ENCODE results near the gene CASKIN2. TPM values are rescaled to one million over a fixed set of nuclear protein-coding genes. Genes with fewer than 3 reads are reported as not detected.
A peak's percentile ranks its signal among the peaks of the same experiment; 100 is the strongest.

The CASKIN2 gene
- total RNA-seq, 1 experiment from 2014 or later, result 37.0 TPM

GRCh38 chr17:75468291-75468754, 47.0 kb downstream of the CASKIN2 start:
- H4K20me1 ChIP-seq (ENCODE audit: control insufficient read depth, insufficient read depth, insufficient read length), result no peaks in the 10 kb centered on the region
- no peak for TF ChIP-seq CTCF (conservative IDR thresholded peaks at IDR 0.05)
- H3K4me3 Mint-ChIP-seq, result no peak overlapping the region

More at GRCh38 chr17:75468291-75468754, 47.0 kb downstream of the CASKIN2 start:
- H2BK20ac ChIP-seq (ENCODE audit: low read depth, low read length, poor library complexity, severe bottlenecking), result no peak overlapping the region
- Mint-ChIP-seq H3K36me3 (ENCODE audit: insufficient read depth in 1 of 3, low read depth in 3 of 3) (peaks cover 4 to 17% (median 10%) of the 10 kb centered on the region in 3 experiments; a peak in 5 of 7 replicates), H3K27me3 (ENCODE audit: low read depth) (no peaks in the 10 kb centered on the region), H3K9me3 (no peaks in the 10 kb centered on the region), H3K4me1 (peaks cover 0 to 6% of the 10 kb centered on the region in 2 experiments; a peak in 1 of 4 replicates), H3K27ac (peak overlapping the region in 2 of 3 experiments; percentile 34 to 85; a peak in 1 of 7 replicates)
- H3K79me1 ChIP-seq (ENCODE audit: insufficient read depth, low read depth, low read length, poor library complexity, severe bottlenecking), result no peaks in the 10 kb centered on the region
- H4K8ac ChIP-seq (replicated peaks; ENCODE audit: insufficient read length, low read depth, low read length), result no peak overlapping the region
- no peak overlapping the region for H2BK120ac ChIP-seq (ENCODE audit: low read depth, low read length, poor library complexity, severe bottlenecking)
- H3K56ac ChIP-seq (ENCODE audit: insufficient read length, low read depth, low read length), result no peak overlapping the region
- no peak overlapping the region for H4K91ac ChIP-seq (ENCODE audit: insufficient read length, low read depth, low read length)
- whole genome bisulfite sequencing (ENCODE audit: extremely low coverage, insufficient read length, low lambda C conversion rate), result no CpG with 5 or more reads among the region's 8 CpGs
- H4K5ac ChIP-seq (ENCODE audit: insufficient read length, low read depth, low read length), result no peak overlapping the region
- no peaks in the 10 kb centered on the region for H3K79me2 ChIP-seq (ENCODE audit: insufficient read depth, low read length)
- no peak overlapping the region for H3K9ac ChIP-seq (ENCODE audit: extremely low read depth, insufficient read length, low read length)
- no peak overlapping the region for H2AFZ ChIP-seq (ENCODE audit: low read length)
- H3K14ac ChIP-seq (ENCODE audit: insufficient read depth, low read length), result no peak overlapping the region
- DNase-seq, result no peak
- H3T11ph ChIP-seq (ENCODE audit: low read length), result no peak overlapping the region
- no peaks in the 10 kb centered on the region for H3K4me1 ChIP-seq (ENCODE audit: insufficient read depth, low read length)
- H3K23me2 ChIP-seq (ENCODE audit: insufficient read length, low read depth, low read length, poor library complexity, severe bottlenecking), result no peaks in the 10 kb centered on the region
- H3K27me3 ChIP-seq (ENCODE audit: insufficient read depth, low read length), result no peaks in the 10 kb centered on the region
- no peak overlapping the region for H2BK12ac ChIP-seq (ENCODE audit: insufficient read length, low read depth, low read length)
- H3K9me3 ChIP-seq (ENCODE audit: control insufficient read depth, low read depth, low read length), result no peaks in the 10 kb centered on the region
- H2BK15ac ChIP-seq (ENCODE audit: low read depth, low read length), result no peak overlapping the region
- no peak overlapping the region for H3K4me2 ChIP-seq (ENCODE audit: insufficient read depth, insufficient read length, low read length)
- no peak overlapping the region for H3K27ac ChIP-seq (ENCODE audit: insufficient read length, low read depth, low read length)
- H2BK5ac ChIP-seq (ENCODE audit: insufficient read length, low read length), result no peak overlapping the region
- H3K18ac ChIP-seq (ENCODE audit: insufficient read length, low read depth, low read length), result no peak overlapping the region
- H3K23ac ChIP-seq (ENCODE audit: insufficient read length, low read depth, low read length), result no peak overlapping the region
- no peak overlapping the region for H2AK5ac ChIP-seq (ENCODE audit: insufficient read length, low read length)
- no peak overlapping the region for H3K4ac ChIP-seq (ENCODE audit: low read depth, low read length)
